Measurements from ENCODE around the gene NF1. TPM values are rescaled to one million over a fixed set of nuclear protein-coding genes. Genes with fewer than 3 reads are reported as not detected.

NF1 gene
- total RNA-seq, 4 donors from 2014 or later, result 41.7 to 69.9 (median 54.4) TPM

DNA sequence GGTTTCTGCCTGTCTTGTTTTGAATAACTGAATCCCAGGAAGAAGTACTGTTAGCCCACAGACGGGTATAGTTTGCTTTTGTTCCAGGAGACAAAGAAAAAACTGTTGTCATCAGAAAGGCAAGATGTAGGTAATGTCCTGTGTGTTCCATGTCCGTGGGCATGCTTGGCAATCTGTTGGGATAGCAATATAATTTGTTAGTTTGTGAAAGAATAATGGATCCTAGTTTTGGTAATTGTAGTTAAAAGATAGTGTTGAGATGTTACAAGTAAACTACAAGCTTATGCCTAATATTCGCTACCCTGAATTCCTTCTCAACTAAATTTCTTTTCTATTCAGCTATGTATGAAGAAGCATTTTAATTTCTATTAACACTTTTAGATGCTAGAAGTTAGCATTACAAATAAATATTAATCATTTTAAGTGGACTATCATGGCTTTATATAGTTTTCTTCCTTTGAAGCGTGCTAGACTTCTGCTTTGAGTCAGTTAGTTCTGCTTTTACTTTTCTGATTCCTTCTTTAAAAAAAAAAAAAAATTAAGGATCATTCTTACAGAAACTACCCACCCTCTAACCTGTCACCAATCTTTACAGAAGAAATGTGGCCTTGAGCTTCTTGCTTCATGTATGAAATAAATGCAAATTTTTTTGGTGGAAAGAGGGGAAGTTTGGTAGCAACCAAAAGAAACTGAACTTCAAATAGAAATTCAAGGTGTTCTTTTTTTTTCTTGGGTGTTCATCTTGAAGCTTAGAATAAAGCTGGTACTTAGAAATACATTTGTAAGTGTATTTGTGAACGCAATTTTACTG lies 224.3 kb downstream of the NF1 start:
- TF ChIP-seq EP300 (IDR thresholded peaks at IDR 0.05) (no peak), POLR2A (IDR thresholded peaks at IDR 0.05) (no peak)
- TF ChIP-seq, protein P1, sequence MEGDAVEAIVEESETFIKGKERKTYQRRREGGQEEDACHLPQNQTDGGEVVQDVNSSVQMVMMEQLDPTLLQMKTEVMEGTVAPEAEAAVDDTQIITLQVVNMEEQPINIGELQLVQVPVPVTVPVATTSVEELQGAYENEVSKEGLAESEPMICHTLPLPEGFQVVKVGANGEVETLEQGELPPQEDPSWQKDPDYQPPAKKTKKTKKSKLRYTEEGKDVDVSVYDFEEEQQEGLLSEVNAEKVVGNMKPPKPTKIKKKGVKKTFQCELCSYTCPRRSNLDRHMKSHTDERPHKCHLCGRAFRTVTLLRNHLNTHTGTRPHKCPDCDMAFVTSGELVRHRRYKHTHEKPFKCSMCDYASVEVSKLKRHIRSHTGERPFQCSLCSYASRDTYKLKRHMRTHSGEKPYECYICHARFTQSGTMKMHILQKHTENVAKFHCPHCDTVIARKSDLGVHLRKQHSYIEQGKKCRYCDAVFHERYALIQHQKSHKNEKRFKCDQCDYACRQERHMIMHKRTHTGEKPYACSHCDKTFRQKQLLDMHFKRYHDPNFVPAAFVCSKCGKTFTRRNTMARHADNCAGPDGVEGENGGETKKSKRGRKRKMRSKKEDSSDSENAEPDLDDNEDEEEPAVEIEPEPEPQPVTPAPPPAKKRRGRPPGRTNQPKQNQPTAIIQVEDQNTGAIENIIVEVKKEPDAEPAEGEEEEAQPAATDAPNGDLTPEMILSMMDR (IDR thresholded peaks at IDR 0.05), result no peak
- Histone ChIP-seq H3K27ac (peak overlapping the region in 3 of 4 donors; percentile 46 to 59 (median 49)), H3K4me1 (no peaks in the 10 kb centered on the region), H3K36me3 (no peaks in the 10 kb centered on the region), H3K4me3 (peak overlapping the region; percentile 18 to 23), H3K9me3 (no peaks in the 10 kb centered on the region), H3K27me3 (no peaks in the 10 kb centered on the region)
- ATAC-seq, result no peak
- 69 to 80% methylated on average over 5 of the region's 5 CpGs for WGBS, 2 donors (ENCODE audit: low coverage in 1 of 2)

DNA sequence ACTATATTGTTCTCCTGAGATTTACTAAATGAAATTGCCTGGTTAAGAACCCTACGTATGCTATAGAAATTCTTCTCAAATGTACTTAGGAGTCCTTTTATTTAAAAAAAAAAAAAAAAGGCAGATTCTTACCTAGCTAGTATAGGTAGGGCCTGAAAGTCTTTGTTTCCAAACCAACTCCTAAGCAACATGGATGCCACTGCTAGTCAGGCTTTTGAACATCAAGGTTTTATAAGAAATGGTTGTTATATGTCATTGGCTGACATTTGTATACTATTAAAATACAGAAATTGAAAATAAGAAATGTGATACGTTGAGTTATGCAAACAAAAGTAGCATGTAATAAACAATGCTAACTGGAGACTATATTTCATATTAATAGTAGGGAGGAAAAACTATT lies 225.5 kb downstream of the NF1 start:
- TF ChIP-seq, protein P1 (IDR thresholded peaks at IDR 0.05), result no peak
- TF ChIP-seq EP300 (IDR thresholded peaks at IDR 0.05), result no peak
- no peak for TF ChIP-seq POLR2A (IDR thresholded peaks at IDR 0.05)
- TF ChIP-seq POLR2AphosphoS5 (IDR thresholded peaks at IDR 0.05), result no peak
- H3K27me3 ChIP-seq, result no peaks in the 10 kb centered on the region
- H3K4me1 ChIP-seq, result no peaks in the 10 kb centered on the region
- H3K36me3 ChIP-seq, result no peaks in the 10 kb centered on the region
- no peaks in the 10 kb centered on the region for H3K9me3 ChIP-seq
- no peak overlapping the region for H3K27ac ChIP-seq
- no peak for ATAC-seq
- peak overlapping the region in 1 of 2 donors; percentile 7 for H3K4me3 ChIP-seq
- 67 to 85% methylated on average over 2 of the region's 2 CpGs for WGBS, 2 donors (ENCODE audit: low coverage in 1 of 2)

DNA sequence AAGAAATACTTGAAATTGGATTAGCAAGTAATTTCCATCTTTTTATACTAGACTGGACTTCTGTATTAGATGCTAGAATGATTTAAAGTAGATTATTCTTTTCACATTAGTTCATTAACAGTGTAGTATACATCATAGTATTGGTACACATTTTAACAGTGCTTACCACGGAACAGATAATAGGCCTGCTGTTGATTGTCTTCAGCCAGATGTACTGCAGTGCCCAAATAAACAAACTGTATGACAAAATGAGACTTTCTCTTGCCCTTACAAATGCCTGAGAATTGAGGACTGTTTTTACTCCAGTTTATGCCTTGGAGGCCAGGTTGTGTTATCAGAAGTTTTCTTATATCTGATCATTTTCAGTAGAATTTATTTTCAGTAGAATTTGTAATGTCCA lies 226.0 kb downstream of the NF1 start:
- peaks cover 0 to 3% of the 10 kb centered on the region in 2 donors for H3K36me3 ChIP-seq
- no peaks in the 10 kb centered on the region for H3K9me3 ChIP-seq
- TF ChIP-seq POLR2A (IDR thresholded peaks at IDR 0.05) (no peak), POLR2AphosphoS5 (IDR thresholded peaks at IDR 0.05) (no peak), EP300 (IDR thresholded peaks at IDR 0.05) (no peak)
- TF ChIP-seq, protein P1 (IDR thresholded peaks at IDR 0.05), result no peak
- H3K27me3 ChIP-seq, result no peaks in the 10 kb centered on the region
- no peak for ATAC-seq
- WGBS, 2 donors (ENCODE audit: low coverage in 1 of 2), result 67 to 76% methylated on average over 1 of the region's 1 CpG
- peak overlapping the region in 2 of 4 donors; percentile 3 to 8 for H3K27ac ChIP-seq
- H3K4me3 ChIP-seq, result peak overlapping the region in 1 of 2 donors; percentile 7
- no peaks in the 10 kb centered on the region for H3K4me1 ChIP-seq

- Histone ChIP-seq H3K4me3 (peak within 1 kb of the TSS in 1 of 2 donors; percentile 7), H3K27me3 (no peaks in the 10 kb centered on the region), H3K9me3 (no peaks in the 10 kb centered on the region), H3K4me1 (no peaks in the 10 kb centered on the region), H3K27ac (peak within 1 kb of the TSS in 2 of 4 donors; percentile 3 to 8), H3K36me3 (peaks cover 0 to 10% of the 10 kb centered on the region in 2 donors)
- no peak for ATAC-seq
- 56 to 72% methylated on average over 3 of the region's 3 CpGs for WGBS, 2 donors (ENCODE audit: low coverage in 1 of 2)
- TF ChIP-seq, protein P1 (IDR thresholded peaks at IDR 0.05), result no peak
- no peak for TF ChIP-seq EP300 (IDR thresholded peaks at IDR 0.05)
- TF ChIP-seq POLR2AphosphoS5 (IDR thresholded peaks at IDR 0.05), result no peak
- no peak for TF ChIP-seq POLR2A (IDR thresholded peaks at IDR 0.05)
Observed at GRCh38 chr17:31321481-31321880, 226.7 kb downstream of the NF1 start, which contains the start of gene EVI2A. Gene EVI2A, minus strand, starts transcription at chr17:31321622. Its CDS starts 2,609 bp downstream, at chr17:31319013.

- WGBS, 2 donors (ENCODE audit: low coverage in 1 of 2), result 82 to 89% methylated on average over 3 to 4 of the region's 4 CpGs
- no peak overlapping the region for H3K4me3 ChIP-seq
- TF ChIP-seq EP300 (IDR thresholded peaks at IDR 0.05), result no peak
- no peak for TF ChIP-seq POLR2AphosphoS5 (IDR thresholded peaks at IDR 0.05)
- TF ChIP-seq, protein P1 (IDR thresholded peaks at IDR 0.05), result no peak
- TF ChIP-seq POLR2A (IDR thresholded peaks at IDR 0.05), result no peak
- H3K36me3 ChIP-seq, result peaks cover 0 to 14% of the 10 kb centered on the region in 2 donors
- no peaks in the 10 kb centered on the region for H3K4me1 ChIP-seq
- H3K9me3 ChIP-seq, result no peaks in the 10 kb centered on the region
- no peak overlapping the region for H3K27ac ChIP-seq
- H3K27me3 ChIP-seq, result no peaks in the 10 kb centered on the region
- no peak for ATAC-seq
Observed at GRCh38 chr17:31321966-31322365, 227.2 kb downstream of the NF1 start.

Data from gastroesophageal sphincter (tissue), 4 donors.